Esophagus muscularis mucosa (tissue), 4 donors: ENCODE data around the gene TTC7B.

ENCODE experiments used
- CTCF ChIP-seq, 3 experiments: fragments of 200-600 bp in 2 of 3; fragments of 450-650 bp in 1 of 3; sonication (generic) in 2 of 3; IDR thresholded peaks; one replicate each; pipeline ENCODE4 v1.5.1; 2017 to 2019; ENCODE audit warnings: antibody characterized with exemption in 3 of 3, mild to moderate bottlenecking in 2 of 3, moderate library complexity in 1 of 3
- EP300 ChIP-seq: sonication (generic); formaldehyde crosslinking; IDR thresholded peaks from one replicate; pipeline ENCODE4 v1.6.1; 2017; ENCODE audit warnings: antibody characterized with exemption
- POLR2A ChIP-seq: fragments of 450-650 bp; IDR thresholded peaks from one replicate; pipeline ENCODE4 v1.6.1; 2017; ENCODE audit warnings: antibody characterized with exemption, moderate library complexity, mild to moderate bottlenecking, low read depth
- POLR2AphosphoS5 ChIP-seq, 2 donors: sonication (generic); formaldehyde crosslinking; IDR thresholded peaks; one replicate each; pipeline ENCODE4 v1.6.1; 2017; ENCODE audit warnings: antibody characterized with exemption in 2 of 2

DNA sequence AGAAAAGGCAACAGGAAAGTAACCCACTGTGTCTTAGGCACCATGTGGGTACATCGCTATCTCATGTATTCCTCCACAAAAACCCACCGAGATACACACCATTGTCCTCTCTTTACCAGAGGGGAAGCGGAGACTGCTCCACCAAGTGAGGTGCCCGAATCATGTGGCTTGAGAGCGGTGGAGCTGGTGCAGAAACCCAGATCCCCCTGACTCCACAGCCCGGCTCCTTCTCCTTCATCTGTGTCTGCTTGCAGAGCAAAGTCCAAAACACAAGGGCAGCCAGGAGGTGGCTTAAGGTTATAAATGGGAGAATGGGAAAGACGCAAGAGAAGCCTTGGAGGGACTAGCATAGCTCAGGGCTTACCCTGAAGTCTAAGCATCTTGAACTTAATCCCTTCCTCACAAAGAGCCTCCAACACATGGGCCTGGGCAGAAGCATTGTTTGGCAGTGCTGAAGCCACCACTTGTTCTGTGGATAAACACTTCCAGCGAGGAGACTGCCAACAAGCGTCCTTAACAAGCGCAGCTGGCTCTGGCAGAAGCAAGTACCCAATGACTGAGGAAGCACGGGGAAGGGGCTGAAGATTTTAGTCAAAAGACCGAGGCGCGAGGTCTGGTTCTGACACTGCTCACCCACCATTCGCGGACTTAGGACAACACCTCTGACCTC, 83.0 kb downstream of the TTC7B start:
- TF ChIP-seq EP300 (no peak), CTCF (IDR thresholded peaks at IDR 0.05) (no peak), POLR2AphosphoS5 (IDR thresholded peaks at IDR 0.05) (no peak), POLR2A (no peak)
